H9 (cell line): ENCODE results near the gene PHF1. TPM values are rescaled to one million over a fixed set of nuclear protein-coding genes. Genes with fewer than 3 reads are reported as not detected.

Experiments
- DNase-seq: peaks from one replicate; pipeline ENCODE4 v3.0.0-alpha.2; 2017
- H2AFZ ChIP-seq: one replicate; pipeline ENCODE4 v1.6.1; 2013; ENCODE audit warnings: mild to moderate bottlenecking, low read length, control low read depth, moderate library complexity
- H2AK5ac ChIP-seq: 2 replicates; pipeline ENCODE4 v1.6.1; 2013; ENCODE audit warnings: low read length, control low read depth, mixed read lengths; ENCODE audit not compliant: insufficient read length
- H2BK120ac ChIP-seq: one replicate; pipeline ENCODE4 v1.6.1; 2013; ENCODE audit warnings: low read depth, mild to moderate bottlenecking, low read length, control low read depth, inconsistent platforms; ENCODE audit not compliant: poor library complexity, severe bottlenecking
- H2BK12ac ChIP-seq: 2 replicates; pipeline ENCODE4 v1.6.1; 2013; ENCODE audit warnings: low read length, control low read depth, mixed read lengths, low read depth; ENCODE audit not compliant: insufficient read length
- H2BK15ac ChIP-seq: 2 replicates; pipeline ENCODE4 v1.6.1; 2013; ENCODE audit warnings: low read depth, low read length, control low read depth
- H2BK20ac ChIP-seq: one replicate; pipeline ENCODE4 v1.6.1; 2013; ENCODE audit warnings: low read depth, mild to moderate bottlenecking, low read length, control low read depth, inconsistent platforms; ENCODE audit not compliant: poor library complexity, severe bottlenecking
- H2BK5ac ChIP-seq: 2 replicates; pipeline ENCODE4 v1.6.1; 2013; ENCODE audit warnings: low read length, control low read depth, mixed read lengths; ENCODE audit not compliant: insufficient read length
- H3K14ac ChIP-seq: 2 replicates; pipeline ENCODE4 v1.6.1; 2013; ENCODE audit warnings: low read length, control low read depth; ENCODE audit not compliant: insufficient read depth
- H3K18ac ChIP-seq: 2 replicates; pipeline ENCODE4 v1.6.1; 2013; ENCODE audit warnings: low read depth, mild to moderate bottlenecking, mixed read lengths, low read length, control low read depth; ENCODE audit not compliant: insufficient read length
- H3K23ac ChIP-seq: 2 replicates; pipeline ENCODE4 v1.6.1; 2013; ENCODE audit warnings: low read length, control low read depth, mixed read lengths, low read depth; ENCODE audit not compliant: insufficient read length
- H3K23me2 ChIP-seq: 2 replicates; pipeline ENCODE4 v1.6.1; 2013; ENCODE audit warnings: low read depth, mild to moderate bottlenecking, mixed read lengths, low read length, control low read depth; ENCODE audit not compliant: insufficient read length, poor library complexity, severe bottlenecking
- H3K27ac ChIP-seq: 2 replicates; pipeline ENCODE4 v1.5.1; 2013; ENCODE audit warnings: low read length, control low read depth, mixed read lengths, low read depth; ENCODE audit not compliant: insufficient read length
- H3K27me3 ChIP-seq: 2 replicates; pipeline ENCODE4 v1.6.1; 2013; ENCODE audit warnings: low read length, control low read depth, inconsistent platforms; ENCODE audit not compliant: insufficient read depth
- H3K4ac ChIP-seq: 2 replicates; pipeline ENCODE4 v1.6.1; 2013; ENCODE audit warnings: low read depth, mild to moderate bottlenecking, control low read depth, inconsistent platforms, low read length, moderate library complexity
- H3K4me1 ChIP-seq: 2 replicates; pipeline ENCODE4 v1.6.1; 2013; ENCODE audit warnings: low read length, control low read depth, inconsistent platforms; ENCODE audit not compliant: insufficient read depth
- H3K4me2 ChIP-seq: 2 replicates; pipeline ENCODE4 v1.6.1; 2013; ENCODE audit warnings: low read length, control low read depth, mixed read lengths; ENCODE audit not compliant: insufficient read length, insufficient read depth
- H3K56ac ChIP-seq: 2 replicates; pipeline ENCODE4 v1.6.1; 2013; ENCODE audit warnings: low read depth, mild to moderate bottlenecking, mixed read lengths, low read length, control low read depth; ENCODE audit not compliant: insufficient read length
- H3K79me1 ChIP-seq: 2 replicates; pipeline ENCODE4 v1.6.1; 2013; ENCODE audit warnings: low read depth, mild to moderate bottlenecking, moderate library complexity, low read length, control low read depth, inconsistent platforms; ENCODE audit not compliant: insufficient read depth, poor library complexity, severe bottlenecking
- H3K79me2 ChIP-seq: 2 replicates; pipeline ENCODE4 v1.6.1; 2013; ENCODE audit warnings: low read length, control low read depth, inconsistent platforms; ENCODE audit not compliant: insufficient read depth
- H3K9ac ChIP-seq: 2 replicates; pipeline ENCODE4 v1.6.1; 2013; ENCODE audit warnings: low read length, control low read depth, mixed read lengths; ENCODE audit not compliant: insufficient read length; ENCODE audit errors: extremely low read depth
- H3K9me3 ChIP-seq: one replicate; pipeline ENCODE4 v1.6.1; 2013; ENCODE audit warnings: low read depth, low read length, inconsistent platforms; ENCODE audit not compliant: control insufficient read depth
- H3T11ph ChIP-seq: one replicate; pipeline ENCODE4 v1.6.1; 2013; ENCODE audit warnings: mild to moderate bottlenecking, low read length, control low read depth, inconsistent platforms
- H4K20me1 ChIP-seq: one replicate; pipeline ENCODE4 v1.6.1; 2013; ENCODE audit not compliant: control insufficient read depth, insufficient read length, insufficient read depth
- H4K5ac ChIP-seq: 2 replicates; pipeline ENCODE4 v1.6.1; 2013; ENCODE audit warnings: low read depth, mild to moderate bottlenecking, mixed read lengths, low read length, control low read depth; ENCODE audit not compliant: insufficient read length
- H4K8ac ChIP-seq: replicated peaks from 2 replicates; pipeline ENCODE4 v1.6.1; 2013; ENCODE audit warnings: low read length, control low read depth, mixed read lengths, low read depth; ENCODE audit not compliant: insufficient read length
- H4K91ac ChIP-seq: 2 replicates; pipeline ENCODE4 v1.6.1; 2013; ENCODE audit warnings: low read depth, mild to moderate bottlenecking, moderate library complexity, mixed read lengths, low read length, control low read depth; ENCODE audit not compliant: insufficient read length
- H3K27ac Mint-ChIP-seq, 3 experiments: 2 replicates in 2 of 3; 3 replicates in 1 of 3; pipeline ENCODE4 v1.8.0; 2020 to 2021; ENCODE audit warnings: mixed read lengths in 3 of 3, mild to moderate bottlenecking in 1 of 3, moderate library complexity in 1 of 3
- H3K27me3 Mint-ChIP-seq: 2 replicates; pipeline ENCODE4 v1.8.0; 2021; ENCODE audit warnings: low read depth, mild to moderate bottlenecking, moderate library complexity, mixed read lengths
- H3K36me3 Mint-ChIP-seq, 3 experiments: 2 replicates in 2 of 3; 3 replicates in 1 of 3; pipeline ENCODE4 v1.8.0; 2020 to 2021; ENCODE audit warnings: low read depth in 3 of 3, mixed read lengths in 3 of 3; ENCODE audit not compliant: insufficient read depth in 1 of 3
- H3K4me1 Mint-ChIP-seq, 2 experiments: 2 replicates each; pipeline ENCODE4 v1.8.0; 2020; ENCODE audit warnings: mixed read lengths in 2 of 2
- H3K4me3 Mint-ChIP-seq, 2 experiments: 2 replicates in 1 of 2; 3 replicates in 1 of 2; pipeline ENCODE4 v1.8.0; 2020 to 2021; ENCODE audit warnings: mild to moderate bottlenecking in 2 of 2, mixed read lengths in 2 of 2, moderate library complexity in 1 of 2
- H3K9me3 Mint-ChIP-seq, 2 experiments: 2 replicates in 1 of 2; 3 replicates in 1 of 2; pipeline ENCODE4 v1.8.0; 2020; ENCODE audit warnings: mild to moderate bottlenecking in 2 of 2, mixed read lengths in 2 of 2, moderate library complexity in 1 of 2
- WGBS: extraction: QIAGEN DNeasy Blood & Tissue Kit; methylation state at CpG from one replicate; pipeline ENCODE4 v1.1.7; 2013; ENCODE audit warnings: missing lambda C conversion rate, low lambda C conversion rate, mixed read lengths; ENCODE audit not compliant: insufficient read length; ENCODE audit errors: extremely low coverage; 5-methylcytosine and 5-hydroxymethylcytosine counted together
- total RNA-seq: library from RNA; stranded (reverse); gene quantifications from 2 replicates; pipeline ENCODE4 v1.2.1, GENCODE V29; 2021
- TF ChIP-seq, protein P1 (sequence below): fragments of 200-600 bp; sonication (generic); conservative IDR thresholded peaks from 3 replicates; pipeline ENCODE4 v1.8.0; 2021; ENCODE audit warnings: antibody characterized with exemption, mild to moderate bottlenecking

The PHF1 gene
- total RNA-seq, 1 experiment from 2014 or later: 56.8 TPM

DNA sequence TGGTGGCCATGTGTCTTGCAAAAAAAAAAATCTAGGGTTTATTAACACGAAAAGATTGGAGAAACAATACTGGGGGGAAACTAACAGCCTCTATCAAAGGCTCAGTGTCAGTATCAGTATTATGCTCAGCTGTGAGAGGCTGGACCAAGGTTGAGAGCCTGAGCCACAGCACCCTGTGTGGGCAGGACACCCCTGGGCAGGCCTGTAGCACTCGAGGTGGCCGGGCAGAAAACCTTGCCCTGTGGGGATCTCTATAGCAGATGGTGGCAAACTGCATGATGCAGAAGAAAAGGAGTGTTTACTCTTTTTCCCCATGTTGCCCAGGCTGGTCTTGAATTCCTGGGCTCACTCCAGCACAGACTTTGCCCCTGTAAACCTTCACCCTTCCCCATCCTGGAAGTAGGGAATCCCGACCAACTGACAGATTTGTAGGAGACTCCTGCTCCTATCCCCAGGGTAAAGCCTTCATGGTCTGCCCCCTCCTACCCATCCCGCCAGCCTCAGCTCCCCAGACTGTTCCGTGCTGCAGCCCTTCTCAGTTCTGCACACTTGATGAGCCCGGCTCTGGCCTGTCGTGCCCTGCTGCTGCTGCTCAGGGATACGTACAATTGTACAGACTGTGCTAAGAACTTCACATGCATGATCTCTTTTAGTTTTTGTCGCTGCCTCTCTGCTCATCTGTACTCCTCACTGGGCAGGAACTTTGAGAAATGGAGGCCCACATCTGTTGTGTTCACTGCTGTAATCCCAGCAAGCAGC, 27.2 kb upstream of the PHF1 start:
- H4K91ac ChIP-seq: no peak overlapping the region
- no peak overlapping the region for H2BK12ac ChIP-seq
- H3K23me2 ChIP-seq: no peaks in the 10 kb centered on the region
- H2BK15ac ChIP-seq: no peak overlapping the region
- H2BK120ac ChIP-seq: no peak overlapping the region
- Mint-ChIP-seq H3K9me3 (no peaks in the 10 kb centered on the region), H3K4me1 (peaks cover 2 to 3% of the 10 kb centered on the region in 2 experiments; a peak in 1 of 4 replicates), H3K27me3 (peaks cover 2% of the 10 kb centered on the region), H3K27ac (peak overlapping the region in 1 of 3 experiments; percentile 41; a peak in 1 of 7 replicates), H3K4me3 (no peak overlapping the region), H3K36me3 (no peaks in the 10 kb centered on the region)
- H3K27me3 ChIP-seq: no peaks in the 10 kb centered on the region
- no CpG with 5 or more reads among the region's 10 CpGs for WGBS
- no peak for DNase-seq
- no peak overlapping the region for H2BK20ac ChIP-seq
- H2AK5ac ChIP-seq: no peak overlapping the region
- H3K56ac ChIP-seq: no peak overlapping the region
- no peak overlapping the region for H3T11ph ChIP-seq
- H2AFZ ChIP-seq: no peak overlapping the region
- H4K5ac ChIP-seq: no peak overlapping the region
- H3K14ac ChIP-seq: no peak overlapping the region
- TF ChIP-seq, protein P1, sequence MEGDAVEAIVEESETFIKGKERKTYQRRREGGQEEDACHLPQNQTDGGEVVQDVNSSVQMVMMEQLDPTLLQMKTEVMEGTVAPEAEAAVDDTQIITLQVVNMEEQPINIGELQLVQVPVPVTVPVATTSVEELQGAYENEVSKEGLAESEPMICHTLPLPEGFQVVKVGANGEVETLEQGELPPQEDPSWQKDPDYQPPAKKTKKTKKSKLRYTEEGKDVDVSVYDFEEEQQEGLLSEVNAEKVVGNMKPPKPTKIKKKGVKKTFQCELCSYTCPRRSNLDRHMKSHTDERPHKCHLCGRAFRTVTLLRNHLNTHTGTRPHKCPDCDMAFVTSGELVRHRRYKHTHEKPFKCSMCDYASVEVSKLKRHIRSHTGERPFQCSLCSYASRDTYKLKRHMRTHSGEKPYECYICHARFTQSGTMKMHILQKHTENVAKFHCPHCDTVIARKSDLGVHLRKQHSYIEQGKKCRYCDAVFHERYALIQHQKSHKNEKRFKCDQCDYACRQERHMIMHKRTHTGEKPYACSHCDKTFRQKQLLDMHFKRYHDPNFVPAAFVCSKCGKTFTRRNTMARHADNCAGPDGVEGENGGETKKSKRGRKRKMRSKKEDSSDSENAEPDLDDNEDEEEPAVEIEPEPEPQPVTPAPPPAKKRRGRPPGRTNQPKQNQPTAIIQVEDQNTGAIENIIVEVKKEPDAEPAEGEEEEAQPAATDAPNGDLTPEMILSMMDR: no peak
- H3K4ac ChIP-seq: no peak overlapping the region
- no peaks in the 10 kb centered on the region for H3K4me1 ChIP-seq
- no peak overlapping the region for H2BK5ac ChIP-seq
- peak overlapping the region; percentile 63 for H4K8ac ChIP-seq
- no peaks in the 10 kb centered on the region for H3K79me1 ChIP-seq
- no peaks in the 10 kb centered on the region for H4K20me1 ChIP-seq
- H3K9ac ChIP-seq: no peak overlapping the region
- no peak overlapping the region for H3K18ac ChIP-seq
- no peak overlapping the region for H3K27ac ChIP-seq
- no peaks in the 10 kb centered on the region for H3K79me2 ChIP-seq
- H3K4me2 ChIP-seq: no peak overlapping the region
- no peak overlapping the region for H3K23ac ChIP-seq
- H3K9me3 ChIP-seq: no peaks in the 10 kb centered on the region
